ENCODE results near the gene CEACAM1. TPM values are rescaled to one million over a fixed set of nuclear protein-coding genes. Genes with fewer than 3 reads are reported as not detected.
"Not testable (repeated sequence)": the region's sequence is repeated elsewhere in the genome, so short reads cannot be mapped to it uniquely, and the experiment has no call there.

CEACAM1 gene
- total and polyA plus RNA-seq, 5 donors from 2014 or later: 4.0 to 7.0 (median 5.1) TPM

DNA sequence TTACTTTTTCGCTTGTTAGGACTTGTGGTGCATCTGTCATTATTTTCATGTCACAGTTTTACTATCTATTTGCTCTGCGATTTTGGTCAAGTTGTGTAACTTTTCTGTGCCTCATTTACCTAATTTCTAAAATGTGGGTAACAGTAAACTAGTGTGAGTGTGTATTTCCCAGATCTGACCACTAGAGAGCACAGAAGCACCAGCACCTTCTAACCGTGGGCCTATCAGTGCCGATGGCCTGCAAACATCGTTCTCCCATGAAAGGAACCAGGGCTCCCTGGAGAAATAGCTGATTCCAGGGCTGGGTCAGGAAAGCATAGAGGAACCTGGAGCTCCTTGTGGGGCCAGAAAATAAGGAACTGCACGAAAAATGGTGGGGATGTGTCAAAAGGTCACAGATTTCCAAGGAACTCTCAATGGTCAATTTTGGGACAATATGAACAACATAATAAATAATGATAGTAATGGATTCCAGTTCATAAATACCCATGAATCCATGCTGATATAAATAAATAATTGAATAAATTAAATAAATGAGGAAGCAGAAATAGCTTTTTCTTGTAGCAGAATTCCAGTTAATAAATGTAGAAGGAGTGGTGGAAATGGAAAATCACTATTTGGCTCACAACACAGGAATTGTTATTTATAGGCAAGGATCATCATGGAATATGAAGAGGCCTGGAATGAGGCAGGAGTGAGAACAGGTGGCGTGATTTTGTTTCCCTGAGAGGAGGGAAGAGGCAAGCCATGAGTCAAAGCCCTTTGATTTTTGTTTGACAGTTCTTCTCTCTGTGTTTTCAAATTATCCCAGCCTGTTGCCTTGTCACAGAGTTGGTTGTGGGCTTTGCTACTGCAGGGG lies 35.3 kb upstream of the CEACAM1 start:
- H3K9me3 ChIP-seq (ENCODE audit: control insufficient read depth in 2 of 2, low read length in 2 of 2): no peaks in the 10 kb centered on the region
- Mint-ChIP-seq H3K4me3 (no peak overlapping the region), H3K36me3 (no peaks in the 10 kb centered on the region), H3K4me1 (peaks cover 0 to 4% (median 2%) of the 10 kb centered on the region in 4 donors), H3K27me3 (peaks cover 23% of the 10 kb centered on the region), H3K27ac (peak overlapping the region in 1 of 3 donors; percentile 57), H3K9me3 (peaks cover 0 to 1% (median 0%) of the 10 kb centered on the region in 7 donors)
- peaks cover 2% of the 10 kb centered on the region for H3K27me3 ChIP-seq (ENCODE audit: control insufficient read depth, insufficient read depth, low read length)
- H3K27ac ChIP-seq (ENCODE audit: insufficient read depth, low read length, poor library complexity, severe bottlenecking): no peak overlapping the region
- no peaks in the 10 kb centered on the region for H3K36me3 ChIP-seq (ENCODE audit: control insufficient read depth, insufficient read depth, low read length)
- ATAC-seq (ENCODE audit: low read depth in 2 of 2) (peak; percentile 68 to 71), DNase-seq (peak in 2 of 3 donors; percentile 17 to 58)
- peaks cover 4% of the 10 kb centered on the region for H3K4me1 ChIP-seq (ENCODE audit: control insufficient read depth, insufficient read depth, low read length, poor library complexity, severe bottlenecking)
- no peak overlapping the region for H3K4me3 ChIP-seq (ENCODE audit: low read depth, low read length)

DNA sequence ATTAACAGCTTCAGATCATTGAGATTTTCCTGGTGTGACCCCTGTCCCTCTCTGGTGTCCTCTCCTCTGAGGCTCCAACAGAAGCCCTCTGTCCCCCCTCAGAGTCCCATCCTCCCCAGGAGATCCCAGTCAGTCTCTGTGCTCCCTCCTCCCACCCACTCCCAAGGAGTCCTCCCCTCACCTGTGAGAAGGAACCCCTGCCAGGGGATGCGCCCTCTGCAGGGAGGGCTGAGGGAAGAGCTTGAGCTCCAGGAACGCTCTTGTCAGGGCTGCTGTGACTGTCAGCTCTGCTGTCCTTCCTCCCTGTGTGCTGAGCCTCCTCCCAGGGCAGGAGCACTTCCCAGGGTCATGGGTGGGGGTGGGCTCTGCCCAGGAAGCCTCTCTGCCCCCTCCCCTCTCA lies 33.2 kb upstream of the CEACAM1 start:
- peaks cover 4% of the 10 kb centered on the region for H3K4me1 ChIP-seq (ENCODE audit: control insufficient read depth, insufficient read depth, low read length, poor library complexity, severe bottlenecking)

DNA sequence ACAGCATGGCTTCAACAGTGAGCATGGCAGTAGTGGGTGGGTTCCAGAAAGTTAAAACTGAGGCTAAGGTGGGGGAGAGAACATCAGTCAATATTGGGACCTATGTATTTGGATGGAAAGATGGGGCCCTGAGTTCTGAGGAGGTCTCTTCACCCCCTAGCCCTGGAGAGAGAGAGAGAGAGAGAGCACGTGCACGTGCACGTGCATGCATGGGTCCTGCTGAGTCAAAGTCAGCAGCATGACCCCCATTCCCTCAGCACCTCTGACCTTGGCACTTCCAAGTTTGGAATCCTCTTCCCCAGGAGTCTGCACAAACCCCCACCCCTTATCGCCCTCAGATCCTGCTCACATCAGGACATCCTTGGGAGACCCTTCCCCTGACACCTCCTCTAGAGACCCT lies 32.5 kb upstream of the CEACAM1 start:
- Histone ChIP-seq H3K27ac (ENCODE audit: insufficient read depth, low read length, poor library complexity, severe bottlenecking) (no peak overlapping the region), H3K4me3 (ENCODE audit: low read depth, low read length) (no peak overlapping the region), H3K9me3 (ENCODE audit: control insufficient read depth in 2 of 2, low read length in 2 of 2) (no peaks in the 10 kb centered on the region), H3K36me3 (ENCODE audit: control insufficient read depth, insufficient read depth, low read length) (no peaks in the 10 kb centered on the region), H3K4me1 (ENCODE audit: control insufficient read depth, insufficient read depth, low read length, poor library complexity, severe bottlenecking) (peaks cover 4% of the 10 kb centered on the region), H3K27me3 (ENCODE audit: control insufficient read depth, insufficient read depth, low read length) (no peaks in the 10 kb centered on the region)
- Mint-ChIP-seq H3K36me3 (no peaks in the 10 kb centered on the region), H3K4me1 (peaks cover 0 to 4% (median under 1%) of the 10 kb centered on the region in 4 donors), H3K27me3 (peaks cover 28% of the 10 kb centered on the region), H3K9me3 (peaks cover 0 to 4% (median 0%) of the 10 kb centered on the region in 7 donors), H3K27ac (no peak overlapping the region), H3K4me3 (no peak overlapping the region)
- DNase-seq (no peak), ATAC-seq (ENCODE audit: low read depth in 2 of 2) (no peak)

More for the DNA sequence above, 33.2 kb upstream of the CEACAM1 start:
- ATAC-seq (ENCODE audit: low read depth in 2 of 2) (no peak), DNase-seq (no peak)
- Mint-ChIP-seq H3K36me3 (no peaks in the 10 kb centered on the region), H3K4me3 (no peak overlapping the region), H3K4me1 (peaks cover 0 to 4% (median under 1%) of the 10 kb centered on the region in 4 donors), H3K9me3 (peaks cover 0 to 1% (median 0%) of the 10 kb centered on the region in 7 donors), H3K27ac (peak overlapping the region in 1 of 3 donors; percentile 4), H3K27me3 (peaks cover 21% of the 10 kb centered on the region)
- H3K27me3 ChIP-seq (ENCODE audit: control insufficient read depth, insufficient read depth, low read length): no peaks in the 10 kb centered on the region
- H3K4me3 ChIP-seq (ENCODE audit: low read depth, low read length): no peak overlapping the region
- H3K27ac ChIP-seq (ENCODE audit: insufficient read depth, low read length, poor library complexity, severe bottlenecking): no peak overlapping the region
- no peaks in the 10 kb centered on the region for H3K36me3 ChIP-seq (ENCODE audit: control insufficient read depth, insufficient read depth, low read length)
- no peaks in the 10 kb centered on the region for H3K9me3 ChIP-seq (ENCODE audit: control insufficient read depth in 2 of 2, low read length in 2 of 2)

DNA sequence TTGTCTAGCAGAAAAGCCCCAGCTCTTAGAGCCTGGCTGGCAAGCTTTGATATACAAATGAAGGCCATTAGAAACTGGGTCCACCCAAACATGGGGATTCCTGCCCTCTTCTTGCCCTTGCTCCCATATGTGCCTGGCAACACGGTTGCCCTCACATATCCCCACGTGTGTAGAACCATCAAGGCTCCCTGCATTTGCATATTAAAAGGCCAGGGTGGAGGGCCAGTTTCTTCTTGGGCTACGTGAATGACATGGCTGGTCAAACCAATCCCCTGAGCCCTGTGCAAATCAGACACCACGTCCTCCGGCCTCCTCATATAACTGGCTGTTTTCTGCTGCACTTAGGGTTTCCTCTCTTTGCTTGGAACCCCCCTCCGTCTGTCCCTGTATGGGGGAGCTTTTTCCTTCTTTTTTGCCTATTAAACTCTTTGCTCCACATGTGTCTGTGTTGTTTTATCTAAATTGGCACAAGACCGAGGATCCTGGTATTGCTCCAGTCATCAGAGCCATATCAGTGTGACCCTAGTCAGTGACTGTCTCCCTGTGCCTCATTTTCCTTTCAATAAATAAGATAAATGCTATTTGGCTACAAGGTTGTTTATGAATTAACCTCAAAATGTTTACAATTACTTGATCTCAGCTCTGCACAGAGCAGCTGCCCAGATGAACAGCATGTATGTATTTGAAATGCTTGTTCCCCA lies 30.3 kb upstream of the CEACAM1 start:
- Mint-ChIP-seq H3K4me3 (no peak overlapping the region), H3K27ac (no peak overlapping the region), H3K4me1 (peaks cover 0 to 4% (median 0%) of the 10 kb centered on the region in 4 donors), H3K27me3 (peaks cover 26% of the 10 kb centered on the region), H3K9me3 (peaks cover 0 to 4% (median 0%) of the 10 kb centered on the region in 7 donors), H3K36me3 (no peaks in the 10 kb centered on the region)
- Histone ChIP-seq H3K36me3 (ENCODE audit: control insufficient read depth, insufficient read depth, low read length) (no peaks in the 10 kb centered on the region), H3K9me3 (ENCODE audit: control insufficient read depth in 2 of 2, low read length in 2 of 2) (no peaks in the 10 kb centered on the region), H3K27ac (ENCODE audit: insufficient read depth, low read length, poor library complexity, severe bottlenecking) (no peak overlapping the region), H3K4me3 (ENCODE audit: low read depth, low read length) (no peak overlapping the region), H3K27me3 (ENCODE audit: control insufficient read depth, insufficient read depth, low read length) (peaks cover 2% of the 10 kb centered on the region), H3K4me1 (ENCODE audit: control insufficient read depth, insufficient read depth, low read length, poor library complexity, severe bottlenecking) (peaks cover 3% of the 10 kb centered on the region)
- no peak for DNase-seq
- no peak for ATAC-seq (ENCODE audit: low read depth in 2 of 2)

DNA sequence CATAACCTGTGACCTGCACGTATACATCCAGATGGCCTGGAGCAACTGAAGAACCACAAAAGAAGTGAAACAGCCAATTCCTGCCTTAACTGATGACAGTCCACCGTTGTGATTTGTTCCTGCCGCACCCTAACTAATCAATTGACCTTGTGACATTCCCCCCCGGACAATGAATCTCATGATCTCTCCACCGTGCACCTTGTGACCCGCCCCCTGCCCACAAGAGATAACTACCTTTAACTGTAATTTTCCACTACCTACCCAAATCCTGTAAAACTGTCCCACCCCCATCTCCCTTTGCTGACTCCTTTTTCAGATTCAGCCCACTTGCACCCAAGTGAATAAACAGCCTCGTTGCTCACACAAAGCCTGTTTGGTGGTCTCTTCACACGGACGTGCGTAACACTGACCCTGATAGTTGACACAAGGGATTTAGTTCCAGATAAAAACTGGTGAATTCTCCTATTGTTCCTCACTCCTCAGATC lies 29.1 kb upstream of the CEACAM1 start:
- H3K27ac Mint-ChIP-seq; H3K9me3 Mint-ChIP-seq; H3K4me1 Mint-ChIP-seq; H3K36me3 ChIP-seq (ENCODE audit: control insufficient read depth, insufficient read depth, low read length); ATAC-seq (ENCODE audit: low read depth in 2 of 2); H3K4me3 ChIP-seq (ENCODE audit: low read depth, low read length); H3K4me3 Mint-ChIP-seq; H3K9me3 ChIP-seq (ENCODE audit: control insufficient read depth in 2 of 2, low read length in 2 of 2); H3K36me3 Mint-ChIP-seq; DNase-seq; H3K4me1 ChIP-seq (ENCODE audit: control insufficient read depth, insufficient read depth, low read length, poor library complexity, severe bottlenecking); H3K27me3 ChIP-seq (ENCODE audit: control insufficient read depth, insufficient read depth, low read length); H3K27ac ChIP-seq (ENCODE audit: insufficient read depth, low read length, poor library complexity, severe bottlenecking): not testable (repeated sequence)
- H3K27me3 Mint-ChIP-seq: peaks cover 20% of the 10 kb centered on the region

DNA sequence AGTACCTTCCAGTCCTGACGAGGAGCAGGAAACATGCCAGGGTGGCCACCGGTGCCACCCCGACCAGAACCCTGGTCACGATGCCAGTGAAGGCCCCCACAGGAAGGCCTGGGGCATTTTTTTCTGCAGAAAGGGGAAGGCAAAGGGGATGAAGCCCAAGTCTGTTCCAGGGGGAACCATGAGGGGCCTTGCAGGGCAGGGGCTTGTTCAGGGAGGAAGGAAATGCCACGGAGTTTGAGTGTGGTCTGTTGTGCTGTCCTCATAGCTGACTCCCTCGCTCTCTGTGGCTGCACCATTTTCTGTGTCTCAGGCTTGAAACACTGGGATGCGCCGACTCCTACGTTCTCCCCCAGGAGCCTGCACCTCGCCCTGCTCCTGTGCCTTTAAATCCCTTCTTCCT lies 27.5 kb upstream of the CEACAM1 start:
- peaks cover 0 to 4% (median 2%) of the 10 kb centered on the region in 7 donors for H3K9me3 Mint-ChIP-seq
- no peak for ATAC-seq (ENCODE audit: low read depth in 2 of 2)
- Histone ChIP-seq H3K27me3 (ENCODE audit: control insufficient read depth, insufficient read depth, low read length) (peaks cover 2% of the 10 kb centered on the region), H3K27ac (ENCODE audit: insufficient read depth, low read length, poor library complexity, severe bottlenecking) (no peak overlapping the region), H3K4me1 (ENCODE audit: control insufficient read depth, insufficient read depth, low read length, poor library complexity, severe bottlenecking) (no peaks in the 10 kb centered on the region), H3K36me3 (ENCODE audit: control insufficient read depth, insufficient read depth, low read length) (no peaks in the 10 kb centered on the region), H3K9me3 (ENCODE audit: control insufficient read depth in 2 of 2, low read length in 2 of 2) (no peaks in the 10 kb centered on the region), H3K4me3 (ENCODE audit: low read depth, low read length) (no peak overlapping the region)
- H3K27me3 Mint-ChIP-seq: peaks cover 19% of the 10 kb centered on the region
- H3K27ac Mint-ChIP-seq: no peak overlapping the region
- no peak for DNase-seq
- no peak overlapping the region for H3K4me3 Mint-ChIP-seq
- H3K36me3 Mint-ChIP-seq: no peaks in the 10 kb centered on the region
- H3K4me1 Mint-ChIP-seq: no peaks in the 10 kb centered on the region

DNA sequence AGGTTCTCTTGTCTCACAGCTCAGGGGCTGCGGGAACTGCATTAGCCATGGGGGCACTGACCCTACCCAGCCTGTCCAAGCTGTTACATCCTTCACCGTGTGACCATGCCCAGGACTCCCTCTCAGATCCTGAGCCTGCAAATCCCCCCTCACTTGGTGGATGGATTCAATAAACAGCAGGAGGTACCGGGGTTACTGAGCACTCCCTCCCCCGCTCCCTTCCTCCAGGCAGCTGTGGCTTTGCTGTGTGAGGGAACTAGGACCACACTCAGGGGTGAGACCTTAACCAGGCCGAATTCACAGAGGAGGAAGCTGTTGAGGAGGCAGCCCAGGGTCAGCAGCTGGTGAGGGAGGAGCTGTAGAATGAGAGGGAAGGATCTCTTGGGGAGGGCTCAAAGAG lies 27.0 kb upstream of the CEACAM1 start:
- Mint-ChIP-seq H3K9me3 (peaks cover 0 to 4% (median 2%) of the 10 kb centered on the region in 7 donors), H3K36me3 (no peaks in the 10 kb centered on the region), H3K4me1 (no peaks in the 10 kb centered on the region), H3K27me3 (peaks cover 21% of the 10 kb centered on the region), H3K4me3 (no peak overlapping the region), H3K27ac (no peak overlapping the region)
- no peak overlapping the region for H3K4me3 ChIP-seq (ENCODE audit: low read depth, low read length)
- H3K36me3 ChIP-seq (ENCODE audit: control insufficient read depth, insufficient read depth, low read length): no peaks in the 10 kb centered on the region
- ATAC-seq (ENCODE audit: low read depth in 2 of 2) (no peak), DNase-seq (no peak)
- H3K27ac ChIP-seq (ENCODE audit: insufficient read depth, low read length, poor library complexity, severe bottlenecking): no peak overlapping the region
- H3K4me1 ChIP-seq (ENCODE audit: control insufficient read depth, insufficient read depth, low read length, poor library complexity, severe bottlenecking): no peaks in the 10 kb centered on the region
- H3K27me3 ChIP-seq (ENCODE audit: control insufficient read depth, insufficient read depth, low read length): peaks cover 2% of the 10 kb centered on the region
- no peaks in the 10 kb centered on the region for H3K9me3 ChIP-seq (ENCODE audit: control insufficient read depth in 2 of 2, low read length in 2 of 2)

All from CD4-positive, CD25-positive, alpha-beta regulatory T cell (primary cell).